GM23338 (cell line): ENCODE measurements around the gene ZNF579. TPM values are rescaled to one million over a fixed set of nuclear protein-coding genes. Genes with fewer than 3 reads are reported as not detected.

Source experiments
- ATAC-seq: fragments of 200-7000 bp; cut with Tn5 transposase; 3 replicates; pipeline ENCODE4 v1.9.1; 2020
- DNase-seq: peaks from one replicate; pipeline ENCODE4 v3.0.0-alpha.2; 2015; ENCODE audit warnings: low spot score
- H2AFZ ChIP-seq: fragments of 200-600 bp; sonication (generic); 2 replicates; pipeline ENCODE4 v1.8.0; 2016; ENCODE audit warnings: antibody characterized with exemption, mild to moderate bottlenecking, moderate library complexity
- H3F3A ChIP-seq: fragments of 200-600 bp; sonication (generic); replicated peaks from 2 replicates; pipeline ENCODE4 v1.8.0; 2017; ENCODE audit warnings: antibody characterized with exemption, mixed run types, low read depth
- H3K27ac ChIP-seq: fragments of 200-600 bp; sonication (generic); 2 replicates; pipeline ENCODE4 v1.6.1; 2016; ENCODE audit warnings: low read depth
- H3K27me3 ChIP-seq: fragments of 200-600 bp; sonication (generic); 2 replicates; pipeline ENCODE4 v1.8.0; 2016; ENCODE audit warnings: mild to moderate bottlenecking, mixed run types, moderate library complexity; ENCODE audit not compliant: insufficient read depth
- H3K36me3 ChIP-seq: fragments of 200-600 bp; sonication (generic); 2 replicates; pipeline ENCODE4 v1.8.0; 2016; ENCODE audit warnings: mild to moderate bottlenecking; ENCODE audit not compliant: insufficient read depth
- H3K4me1 ChIP-seq: fragments of 200-600 bp; sonication (generic); 2 replicates; pipeline ENCODE4 v1.8.0; 2016; ENCODE audit warnings: mild to moderate bottlenecking, moderate library complexity; ENCODE audit not compliant: insufficient read depth
- H3K4me2 ChIP-seq: fragments of 200-600 bp; sonication (generic); 2 replicates; pipeline ENCODE4 v1.7.1; 2017; ENCODE audit warnings: mixed run types
- H3K4me3 ChIP-seq: fragments of 200-600 bp; sonication (generic); 2 replicates; pipeline ENCODE4 v1.6.1; 2016; ENCODE audit warnings: mixed run types
- H3K79me2 ChIP-seq: fragments of 200-600 bp; sonication (generic); replicated peaks from 2 replicates; pipeline ENCODE4 v1.8.0; 2017; ENCODE audit warnings: mild to moderate bottlenecking; ENCODE audit not compliant: insufficient read depth
- H3K9me2 ChIP-seq: fragments of 200-600 bp; sonication (generic); 2 replicates; pipeline ENCODE4 v1.8.0; 2017; ENCODE audit not compliant: insufficient read depth
- H4K20me1 ChIP-seq: fragments of 200-600 bp; sonication (generic); replicated peaks from 2 replicates; pipeline ENCODE4 v1.8.0; 2017; ENCODE audit warnings: mild to moderate bottlenecking; ENCODE audit not compliant: insufficient read depth
- H3K27ac Mint-ChIP-seq: 2 replicates; pipeline ENCODE4 v1.8.0; 2020; ENCODE audit warnings: inconsistent platforms, mild to moderate bottlenecking, moderate library complexity, mixed read lengths
- H3K27me3 Mint-ChIP-seq: 3 replicates; pipeline ENCODE4 v1.8.0; 2022; ENCODE audit warnings: low read depth, mild to moderate bottlenecking, moderate library complexity, mixed read lengths, inconsistent platforms; ENCODE audit not compliant: insufficient read depth, poor library complexity
- H3K36me3 Mint-ChIP-seq: 3 replicates; pipeline ENCODE4 v1.8.0; 2021; ENCODE audit warnings: low read depth, mild to moderate bottlenecking, inconsistent platforms, moderate library complexity, mixed read lengths
- H3K4me1 Mint-ChIP-seq: 3 replicates; pipeline ENCODE4 v1.8.0; 2020; ENCODE audit warnings: mild to moderate bottlenecking, inconsistent platforms, mixed read lengths
- H3K4me3 Mint-ChIP-seq: 3 replicates; pipeline ENCODE4 v1.8.0; 2021; ENCODE audit warnings: moderate library complexity, mild to moderate bottlenecking, inconsistent platforms, mixed read lengths
- H3K9me3 Mint-ChIP-seq: 3 replicates; pipeline ENCODE4 v1.8.0; 2020; ENCODE audit warnings: moderate library complexity, mild to moderate bottlenecking, inconsistent platforms, mixed read lengths
- ZNF114 ChIP-seq: fragments of 250-450 bp; sonication (Bioruptor Pico); IDR thresholded peaks from 2 replicates; pipeline ENCODE4 v1.5.0; 2020; ENCODE audit warnings: mild to moderate bottlenecking, moderate library complexity
- ZNF331 ChIP-seq: fragments of 250-450 bp; sonication (Bioruptor Pico); IDR thresholded peaks from 2 replicates; pipeline ENCODE4 v1.5.0; 2020; ENCODE audit warnings: low read depth, mild to moderate bottlenecking, moderate library complexity
- polyA plus RNA-seq: library from polyadenylated mRNA; unstranded; fragments of >200 nt; fragmentation: Nextera tagmentation; extraction: Ambion mirVana; gene quantifications from 2 replicates; pipeline ENCODE4 v1.2.1, GENCODE V29; 2016
- total RNA-seq: library from RNA; depleted of rRNA; stranded (reverse); fragments of >200 nt; shearing (Covaris generic); gene quantifications from 2 replicates; pipeline ENCODE4 v1.2.3, GENCODE V29; 2014
- TF ChIP-seq, protein P1 (sequence below): IDR thresholded peaks from one replicate; pipeline ENCODE4 v1.6.1; 2018; ENCODE audit warnings: antibody characterized with exemption; ENCODE audit not compliant: unreplicated experiment

ZNF579 gene
- total and polyA plus RNA-seq, 2 experiments from 2014 or later = 7.3 to 12.2 TPM

DNA sequence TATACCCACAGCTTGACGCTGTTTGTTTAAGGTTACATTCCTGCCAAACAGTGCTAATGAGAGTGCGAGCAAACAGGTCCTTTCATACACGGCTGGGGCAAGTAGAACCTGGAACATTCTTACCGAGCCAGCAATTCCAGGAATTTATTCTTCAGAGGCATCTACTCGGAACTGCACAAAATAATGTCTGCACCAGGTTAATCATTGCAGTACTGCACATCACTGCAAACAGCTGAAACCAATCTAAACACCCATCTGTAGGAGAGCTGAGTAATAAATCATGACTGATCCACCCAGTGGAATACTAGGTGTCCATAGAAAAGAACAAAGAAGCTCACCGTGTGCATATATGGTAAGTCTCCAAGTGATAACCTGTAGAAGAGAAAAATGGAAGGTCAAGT is 1.2 kb upstream of the ZNF579 start:
- Histone ChIP-seq H3K79me2 (peaks cover 13% of the 10 kb centered on the region; the same call in 1 of the 2 replicates), H3K4me1 (peaks cover 13% of the 10 kb centered on the region), H3F3A (peaks cover 21% of the 10 kb centered on the region), H4K20me1 (no peaks in the 10 kb centered on the region), H3K27ac (no peak overlapping the region), H3K4me3 (no peak overlapping the region), H3K9me2 (no peaks in the 10 kb centered on the region), H2AFZ (no peak overlapping the region), H3K27me3 (peaks cover 8% of the 10 kb centered on the region; the same call in 1 of the 2 replicates), H3K36me3 (no peaks in the 10 kb centered on the region; the same call in none of the 2 replicates), H3K4me2 (no peak overlapping the region)
- Mint-ChIP-seq H3K27ac (no peak overlapping the region), H3K9me3 (no peaks in the 10 kb centered on the region; the same call in 2 of the 3 replicates), H3K4me3 (no peak overlapping the region; the same call in 2 of the 3 replicates), H3K27me3 (peaks cover 21% of the 10 kb centered on the region), H3K4me1 (peaks cover 18% of the 10 kb centered on the region), H3K36me3 (peaks cover 15% of the 10 kb centered on the region)
- TF ChIP-seq ZNF331 (CRISPR knock-in tag) = no peak
- TF ChIP-seq, protein P1, sequence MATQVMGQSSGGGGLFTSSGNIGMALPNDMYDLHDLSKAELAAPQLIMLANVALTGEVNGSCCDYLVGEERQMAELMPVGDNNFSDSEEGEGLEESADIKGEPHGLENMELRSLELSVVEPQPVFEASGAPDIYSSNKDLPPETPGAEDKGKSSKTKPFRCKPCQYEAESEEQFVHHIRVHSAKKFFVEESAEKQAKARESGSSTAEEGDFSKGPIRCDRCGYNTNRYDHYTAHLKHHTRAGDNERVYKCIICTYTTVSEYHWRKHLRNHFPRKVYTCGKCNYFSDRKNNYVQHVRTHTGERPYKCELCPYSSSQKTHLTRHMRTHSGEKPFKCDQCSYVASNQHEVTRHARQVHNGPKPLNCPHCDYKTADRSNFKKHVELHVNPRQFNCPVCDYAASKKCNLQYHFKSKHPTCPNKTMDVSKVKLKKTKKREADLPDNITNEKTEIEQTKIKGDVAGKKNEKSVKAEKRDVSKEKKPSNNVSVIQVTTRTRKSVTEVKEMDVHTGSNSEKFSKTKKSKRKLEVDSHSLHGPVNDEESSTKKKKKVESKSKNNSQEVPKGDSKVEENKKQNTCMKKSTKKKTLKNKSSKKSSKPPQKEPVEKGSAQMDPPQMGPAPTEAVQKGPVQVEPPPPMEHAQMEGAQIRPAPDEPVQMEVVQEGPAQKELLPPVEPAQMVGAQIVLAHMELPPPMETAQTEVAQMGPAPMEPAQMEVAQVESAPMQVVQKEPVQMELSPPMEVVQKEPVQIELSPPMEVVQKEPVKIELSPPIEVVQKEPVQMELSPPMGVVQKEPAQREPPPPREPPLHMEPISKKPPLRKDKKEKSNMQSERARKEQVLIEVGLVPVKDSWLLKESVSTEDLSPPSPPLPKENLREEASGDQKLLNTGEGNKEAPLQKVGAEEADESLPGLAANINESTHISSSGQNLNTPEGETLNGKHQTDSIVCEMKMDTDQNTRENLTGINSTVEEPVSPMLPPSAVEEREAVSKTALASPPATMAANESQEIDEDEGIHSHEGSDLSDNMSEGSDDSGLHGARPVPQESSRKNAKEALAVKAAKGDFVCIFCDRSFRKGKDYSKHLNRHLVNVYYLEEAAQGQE = no peak
- ATAC-seq (no peak), DNase-seq (no peak)

DNA sequence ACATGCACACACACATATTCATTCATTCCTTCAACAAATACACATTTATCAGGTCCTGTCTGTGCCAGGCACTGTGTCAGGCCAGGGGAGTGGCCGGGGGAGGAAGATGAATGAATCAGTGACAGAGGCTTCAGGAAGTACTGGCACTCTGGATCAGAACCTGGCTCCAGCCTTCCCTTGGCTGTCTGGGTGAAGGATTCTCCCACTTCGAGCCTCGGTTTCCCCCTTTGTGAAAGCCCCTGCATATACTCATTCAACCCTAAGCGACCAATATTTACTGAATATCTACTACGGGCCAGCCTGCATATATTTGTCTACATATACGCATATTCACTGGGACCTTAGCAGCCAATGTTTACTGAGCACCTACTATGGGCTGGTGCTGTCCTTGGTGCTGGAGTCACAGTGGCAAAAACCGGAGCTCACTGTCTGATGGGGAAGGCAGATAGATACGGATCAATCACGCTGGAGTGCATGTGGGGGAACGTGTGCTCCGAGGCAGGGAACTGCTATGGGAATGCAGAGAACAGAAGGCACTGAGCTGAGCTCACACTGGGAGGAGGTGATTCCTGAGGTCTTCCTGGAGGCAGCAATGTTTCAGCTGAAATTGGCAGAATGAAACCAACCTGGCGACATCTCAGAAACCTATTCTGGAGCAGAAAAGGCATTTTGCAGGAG is 636 bp upstream of the ZNF579 start:
- Histone ChIP-seq H4K20me1 (no peaks in the 10 kb centered on the region), H3K4me1 (peaks cover 8% of the 10 kb centered on the region), H3K27me3 (peaks cover 3% of the 10 kb centered on the region; the same call in 1 of the 2 replicates), H3K4me2 (peak overlapping the region; percentile 89), H3K36me3 (no peaks in the 10 kb centered on the region; the same call in none of the 2 replicates), H3K9me2 (no peaks in the 10 kb centered on the region), H3F3A (peaks cover 17% of the 10 kb centered on the region), H3K4me3 (peak overlapping the region; percentile 93), H3K27ac (0 out of 2 replicates have a peak overlapping the region, but pooled peaks have one; percentile 56), H2AFZ (no peak overlapping the region), H3K79me2 (peaks cover 13% of the 10 kb centered on the region; the same call in 1 of the 2 replicates)
- ATAC-seq (peak; percentile 16), DNase-seq (peak; percentile 77)
- Mint-ChIP-seq H3K27ac (peak overlapping the region; percentile 15; the same call in 1 of the 2 replicates), H3K36me3 (peaks cover 20% of the 10 kb centered on the region), H3K4me1 (peaks cover 18% of the 10 kb centered on the region), H3K4me3 (peak overlapping the region; percentile 87), H3K27me3 (peaks cover 21% of the 10 kb centered on the region), H3K9me3 (no peaks in the 10 kb centered on the region; the same call in 2 of the 3 replicates)
- no peak for TF ChIP-seq ZNF114
- TF ChIP-seq, protein P1 = peak; percentile 98
